GM18505 (cell line): ENCODE results near the gene ARHGEF4.

Experiments used
- ATAC-seq: cut with Tn5 transposase; IDR thresholded peaks from one replicate; pipeline ENCODE4 v1.9.1; 2021; ENCODE audit not compliant: unreplicated experiment
- POLR2A ChIP-seq: IDR thresholded peaks from 4 replicates; pipeline ENCODE4 v1.6.1; 2011; ENCODE audit warnings: borderline replicate concordance; ENCODE audit not compliant: insufficient read depth, insufficient read length; ENCODE audit errors: extremely low read depth

The ARHGEF4 gene

DNA sequence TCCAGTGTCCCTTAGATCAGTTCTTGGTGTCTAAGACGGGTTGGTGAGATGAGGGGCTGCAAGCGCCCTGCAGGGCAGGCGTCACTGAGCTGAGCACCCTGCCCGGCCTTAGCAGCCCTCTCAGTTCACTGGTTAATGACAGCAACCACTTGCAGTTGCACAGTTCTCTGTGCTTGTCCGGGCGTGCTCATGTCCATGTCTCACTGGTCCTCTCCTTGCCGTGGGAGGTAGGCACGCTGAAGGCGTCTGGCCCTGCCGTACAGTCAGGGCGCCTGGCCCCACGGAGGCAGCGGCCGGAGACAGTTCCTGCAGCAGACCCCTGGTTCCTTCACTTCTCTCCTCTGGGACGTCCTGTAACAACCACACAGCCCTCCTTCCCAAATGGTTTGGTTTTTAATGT lies 75.3 kb downstream of the ARHGEF4 start:
- no peak for TF ChIP-seq POLR2A
- ATAC-seq: no peak

GRCh38 chr2:130912471-130912870 lies 75.8 kb downstream of the ARHGEF4 start:
- no peak for ATAC-seq
- TF ChIP-seq POLR2A: no peak

DNA sequence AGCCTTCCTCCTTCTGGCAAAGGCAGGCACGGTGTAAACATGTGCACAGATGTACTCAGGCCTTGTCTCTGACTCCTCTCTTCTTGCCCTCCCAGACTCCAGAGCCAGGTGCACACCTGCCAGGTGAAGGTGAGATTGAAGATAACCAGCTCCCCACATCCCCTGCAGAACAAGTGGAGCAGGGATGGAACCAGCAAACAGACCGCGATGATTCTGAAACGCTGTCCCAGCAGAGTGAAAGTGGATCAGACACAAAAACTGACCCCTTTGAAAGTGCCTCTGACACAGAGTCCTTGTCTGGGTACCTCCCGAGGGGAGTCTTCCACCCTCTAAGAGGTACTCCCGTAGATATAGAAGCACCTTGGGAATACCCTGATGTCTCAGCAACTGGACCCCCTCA lies 77.2 kb downstream of the ARHGEF4 start:
- ATAC-seq: no peak
- TF ChIP-seq POLR2A: no peak

DNA sequence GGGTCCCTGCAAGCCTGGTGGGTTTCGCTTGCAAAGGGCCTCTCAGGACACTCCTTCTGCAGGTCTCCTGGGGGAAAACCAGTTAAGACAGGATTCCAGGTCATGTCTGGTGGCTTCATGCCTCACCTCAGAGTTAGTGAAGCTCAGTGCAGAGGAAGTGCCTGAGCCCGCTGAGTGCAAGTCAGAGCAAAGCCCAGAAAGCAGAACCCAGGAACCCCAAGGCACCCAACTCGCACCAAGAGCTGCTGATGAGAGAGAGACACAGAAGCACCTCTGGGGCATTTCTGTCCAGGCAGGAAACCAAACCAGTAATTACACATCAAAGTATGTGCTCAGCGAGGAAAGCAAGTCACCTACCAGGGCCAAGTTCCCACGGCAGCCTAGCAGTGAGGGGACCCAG lies 78.4 kb downstream of the ARHGEF4 start:
- ATAC-seq: no peak
- no peak for TF ChIP-seq POLR2A

GRCh38 chr2:130915595-130916437 lies 79.1 kb downstream of the ARHGEF4 start:
- no peak for TF ChIP-seq POLR2A
- ATAC-seq: no peak

DNA sequence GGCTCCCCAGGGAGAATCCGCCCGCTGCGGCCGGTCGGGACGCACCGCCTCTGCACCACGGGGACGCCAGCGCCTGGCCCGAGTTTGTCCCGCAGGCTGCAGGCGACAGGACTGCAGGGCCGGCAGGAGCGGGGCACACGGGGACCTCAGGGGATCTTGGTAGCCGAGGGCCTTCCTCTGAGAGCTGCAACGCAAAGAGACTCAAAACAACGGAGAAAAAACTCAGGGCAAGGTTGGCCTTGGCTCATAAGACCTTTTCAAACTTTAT lies 79.7 kb downstream of the ARHGEF4 start:
- TF ChIP-seq POLR2A: no peak
- ATAC-seq: no peak

DNA sequence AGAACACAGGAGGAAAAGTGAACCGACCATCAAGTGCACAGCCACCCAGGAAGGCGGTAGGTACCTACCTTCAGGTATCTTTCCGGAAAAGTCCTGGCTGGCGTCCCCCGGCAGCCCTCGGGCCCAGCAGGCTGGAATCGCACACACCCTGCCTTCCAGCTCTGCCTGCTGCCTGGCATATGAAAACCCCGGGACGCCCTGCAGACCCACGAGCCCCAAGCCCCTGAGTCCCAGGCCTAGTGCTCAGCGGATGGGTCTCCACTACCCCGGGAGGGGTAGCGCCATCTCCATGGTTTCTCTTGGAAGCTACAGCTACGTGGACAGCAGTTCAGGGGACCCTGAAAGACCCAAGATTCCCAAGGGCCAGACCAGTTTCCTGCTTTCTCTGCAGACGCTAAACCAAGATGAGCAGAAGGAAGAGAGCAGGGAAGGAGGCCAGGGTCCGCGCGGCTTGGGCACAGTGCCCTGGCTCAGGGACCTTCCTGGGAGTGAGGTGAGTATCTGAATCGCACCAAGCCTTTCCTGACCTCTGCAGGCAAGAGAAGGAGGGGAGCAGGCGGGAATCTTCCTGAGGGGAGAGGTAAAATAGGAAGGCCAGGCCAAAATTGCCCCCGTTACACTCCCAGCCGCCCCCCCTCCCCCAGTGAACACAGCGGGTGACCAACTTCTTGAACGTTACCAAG lies 80.4 kb downstream of the ARHGEF4 start:
- no peak for TF ChIP-seq POLR2A
- no peak for ATAC-seq

DNA sequence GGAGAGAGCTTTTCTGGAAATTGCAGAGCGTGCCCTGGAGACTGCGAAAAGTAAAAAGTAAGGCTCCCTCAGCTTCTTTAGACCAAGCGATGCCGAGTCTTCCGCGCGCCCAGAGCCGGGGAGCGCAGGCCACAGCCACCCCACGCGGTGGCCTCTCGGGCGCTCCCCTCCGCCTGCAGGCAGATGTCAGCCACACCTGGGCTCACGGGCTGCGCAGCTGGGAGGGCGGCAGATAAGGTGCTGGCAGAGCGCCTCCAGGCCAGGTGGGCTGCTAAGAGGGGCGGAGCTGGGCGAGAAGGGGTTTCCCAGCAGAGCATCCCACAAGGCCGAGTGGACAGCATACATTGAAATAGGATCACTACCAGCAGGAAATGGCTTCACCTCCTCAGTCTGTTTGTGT lies 81.7 kb downstream of the ARHGEF4 start:
- no peak for TF ChIP-seq POLR2A
- no peak for ATAC-seq

- ATAC-seq: no peak
- no peak for TF ChIP-seq POLR2A
These were observed 83.9 kb downstream of the ARHGEF4 start for GRCh38 chr2:130920415-130921163.

- TF ChIP-seq POLR2A: no peak
- ATAC-seq: no peak
These were observed 84.4 kb downstream of the ARHGEF4 start for GRCh38 chr2:130921164-130921476.

DNA sequence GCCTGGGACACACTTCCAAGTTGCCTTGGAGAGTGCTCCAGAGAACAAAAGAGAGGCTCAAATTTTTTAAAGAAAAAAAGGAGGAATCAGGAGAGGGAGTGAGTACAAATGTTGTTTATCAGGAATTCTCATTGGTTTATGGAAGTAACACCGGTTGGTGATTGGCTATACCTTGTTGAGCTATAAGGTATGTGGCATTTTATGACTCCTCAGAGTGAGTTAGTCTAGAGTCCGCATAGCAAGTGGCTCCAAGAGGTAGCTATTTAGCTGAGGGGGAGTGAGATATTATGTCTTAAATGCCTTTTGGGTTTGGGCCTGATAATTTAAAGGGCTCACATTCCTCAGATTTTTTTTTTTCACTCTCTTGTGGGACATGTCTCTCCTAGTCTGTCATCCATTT lies 85.7 kb downstream of the ARHGEF4 start:
- ATAC-seq: no peak
- TF ChIP-seq POLR2A: no peak

DNA sequence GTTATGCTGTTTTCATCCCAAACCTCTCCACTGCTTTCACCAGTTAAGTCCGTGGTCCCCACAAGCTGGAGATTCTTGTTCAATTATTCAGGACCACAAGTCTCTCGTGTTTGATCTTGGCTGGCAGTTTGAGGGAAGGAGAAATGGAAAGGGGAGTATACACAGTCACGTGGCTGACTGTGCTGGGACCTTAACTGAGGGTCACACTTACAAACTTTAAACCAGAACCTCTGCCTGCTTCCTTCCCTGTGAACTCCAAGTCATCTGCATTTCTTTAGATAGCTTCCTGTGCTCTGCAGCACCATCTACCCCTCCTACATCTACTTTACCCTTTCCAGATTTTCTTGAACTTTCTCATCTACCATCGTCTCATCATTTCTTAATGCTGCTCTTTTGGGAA lies 91.7 kb downstream of the ARHGEF4 start:
- TF ChIP-seq POLR2A: no peak
- ATAC-seq: no peak

DNA sequence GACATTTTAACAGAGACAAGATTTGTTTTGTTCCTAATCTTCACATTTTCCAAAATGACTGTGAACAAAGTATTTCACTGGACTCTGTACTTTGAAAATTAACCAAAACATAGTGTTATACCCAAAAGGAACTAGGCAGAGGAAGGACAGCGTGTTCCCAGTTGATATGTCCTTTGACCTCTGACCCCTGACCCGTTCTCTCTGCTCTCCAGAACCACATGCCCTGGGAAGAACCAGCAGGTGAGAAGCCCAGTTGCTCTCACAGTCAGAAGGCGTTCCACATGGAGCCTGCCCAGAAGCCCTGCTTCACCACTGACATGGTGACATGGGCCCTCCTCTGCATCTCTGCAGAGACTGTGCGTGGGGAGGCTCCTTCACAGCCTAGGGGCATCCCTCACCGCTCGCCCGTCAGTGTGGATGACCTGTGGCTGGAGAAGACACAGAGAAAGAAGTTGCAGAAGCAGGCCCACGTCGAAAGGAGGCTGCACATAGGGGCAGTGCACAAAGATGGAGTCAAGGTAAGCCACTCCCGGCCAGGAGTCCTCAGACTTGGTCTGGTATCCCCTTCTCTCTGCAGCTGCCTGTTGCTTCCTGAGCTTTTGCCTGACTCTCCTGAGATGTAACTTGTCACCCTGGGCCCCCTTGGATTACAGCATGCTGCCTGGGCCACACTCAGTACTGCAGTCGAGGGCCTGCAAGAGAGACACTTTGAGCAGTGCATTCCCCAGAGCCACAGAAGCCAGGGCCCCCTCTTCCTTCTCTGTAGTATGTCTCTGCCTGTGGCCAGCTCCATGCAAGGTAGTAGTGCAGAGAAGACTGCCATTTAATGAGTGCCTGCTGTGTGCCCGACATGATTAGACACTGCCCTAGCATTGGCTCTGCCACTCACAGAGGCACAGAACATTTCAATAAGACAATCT lies 94.3 kb downstream of the ARHGEF4 start:
- TF ChIP-seq POLR2A: no peak

More for the DNA sequence above, 94.3 kb downstream of the ARHGEF4 start:
- no peak for ATAC-seq
